GM19372 (cell line): ENCODE data around the gene IGLON5.

Experiments
- ATAC-seq: cut with Tn5 transposase; IDR thresholded peaks from one replicate; pipeline ENCODE4 v1.9.1; 2021; ENCODE audit warnings: mild to moderate bottlenecking, low read depth, moderate library complexity; ENCODE audit not compliant: unreplicated experiment

IGLON5 gene

GRCh38 chr19:51361239-51361638 is 49.8 kb downstream of the IGLON5 start:
- no peak for ATAC-seq

- ATAC-seq = no peak
These were observed 53.0 kb downstream of the IGLON5 start for GRCh38 chr19:51364200-51365106.

GRCh38 chr19:51365211-51365964 is 53.9 kb downstream of the IGLON5 start:
- no peak for ATAC-seq

GRCh38 chr19:51365965-51366388 is 54.5 kb downstream of the IGLON5 start, which contains the start of gene ETFB:
Gene ETFB, minus strand, starts transcription at chr19:51366388. Its CDS starts 62 bp downstream, at chr19:51366326.
- ATAC-seq = no peak

- ATAC-seq = peak; percentile 40
These were observed 55.2 kb downstream of the IGLON5 start for GRCh38 chr19:51366389-51367254.

GRCh38 chr19:51367255-51367564 is 55.8 kb downstream of the IGLON5 start:
- ATAC-seq = no peak

- peak; percentile 73 for ATAC-seq
These were observed 56.3 kb downstream of the IGLON5 start for GRCh38 chr19:51367565-51368365.

- no peak for ATAC-seq
These were observed 57.2 kb downstream of the IGLON5 start, which contains the start of gene CLDND2 for GRCh38 chr19:51368366-51369282. Gene CLDND2, minus strand, starts transcription at chr19:51369003. Its CDS starts 426 bp downstream, at chr19:51368577.

- no peak for ATAC-seq
These were observed 58.8 kb downstream of the IGLON5 start for GRCh38 chr19:51370230-51370629.

GRCh38 chr19:51371186-51371690 is 59.8 kb downstream of the IGLON5 start:
- no peak for ATAC-seq

GRCh38 chr19:51372021-51372648 is 60.7 kb downstream of the IGLON5 start:
- no peak for ATAC-seq

- ATAC-seq = no peak
These were observed 61.4 kb downstream of the IGLON5 start, which contains the start of gene NKG7 for GRCh38 chr19:51372649-51373504. Gene NKG7, minus strand, starts transcription at chr19:51372654. Its CDS starts 119 bp downstream, at chr19:51372535.

GRCh38 chr19:51375504-51376221 is 64.2 kb downstream of the IGLON5 start:
- ATAC-seq = no peak

GRCh38 chr19:51377422-51377821 is 66.0 kb downstream of the IGLON5 start:
- no peak for ATAC-seq

- no peak for ATAC-seq
These were observed 68.9 kb downstream of the IGLON5 start for GRCh38 chr19:51380379-51380778.
